NCI-H510A (cell line): ENCODE data around the gene SNAPC2.
"Not testable (repeated sequence)": the region's sequence is repeated elsewhere in the genome, so short reads cannot be mapped to it uniquely, and the experiment has no call there.

Experiments
- DNase-seq: peaks from one replicate; lab custom pipeline; 2025; lab: John Stamatoyannopoulos, UW

Gene SNAPC2

GRCh38 chr19:7909471-7910067 lies 10.6 kb upstream of the SNAPC2 start:
- no peak for DNase-seq

- no peak for DNase-seq
Measured at GRCh38 chr19:7910321-7911161, 9.6 kb upstream of the SNAPC2 start.

GRCh38 chr19:7911508-7912143 lies 8.5 kb upstream of the SNAPC2 start:
- no peak for DNase-seq

- DNase-seq, result no peak
Measured at GRCh38 chr19:7912144-7912696, 7.9 kb upstream of the SNAPC2 start.

GRCh38 chr19:7912697-7913564 lies 7.2 kb upstream of the SNAPC2 start:
- no peak for DNase-seq

- no peak for DNase-seq
Measured at GRCh38 chr19:7913652-7914051, 6.5 kb upstream of the SNAPC2 start.

GRCh38 chr19:7914099-7914498 lies 6.0 kb upstream of the SNAPC2 start:
- DNase-seq, result no peak

- DNase-seq, result no peak
Measured at GRCh38 chr19:7914598-7915045, 5.5 kb upstream of the SNAPC2 start, which contains the start of gene TGFBR3L. TSS of gene TGFBR3L (plus strand) at chr19:7914830.

GRCh38 chr19:7915250-7916102 lies 4.7 kb upstream of the SNAPC2 start:
- DNase-seq, result no peak

- DNase-seq, result peak; percentile 43
Measured at GRCh38 chr19:7916103-7916954, 3.8 kb upstream of the SNAPC2 start.

- no peak for DNase-seq
Measured at GRCh38 chr19:7916955-7917266, 3.2 kb upstream of the SNAPC2 start.

GRCh38 chr19:7917267-7918061 lies 2.7 kb upstream of the SNAPC2 start:
- no peak for DNase-seq

GRCh38 chr19:7918062-7918614 lies 2.0 kb upstream of the SNAPC2 start:
- not testable (repeated sequence) for DNase-seq

GRCh38 chr19:7918615-7919421 lies 1.3 kb upstream of the SNAPC2 start:
- DNase-seq, result no peak

- DNase-seq, result peak; percentile 99
Measured at GRCh38 chr19:7920519-7921301, 572 bp downstream of the SNAPC2 start.

- DNase-seq, result no peak
Measured at GRCh38 chr19:7921302-7921966, 1.3 kb downstream of the SNAPC2 start.
